ENCODE results near the gene FPR2. TPM values are rescaled to one million over a fixed set of nuclear protein-coding genes. Genes with fewer than 3 reads are reported as not detected.

FPR2 gene
- total RNA-seq (not detected), polyA plus RNA-seq (not detected), total RNA-seq (0 to 0.09 (median 0) reads per million in 6 experiments)

GRCh38 chr19:51760697-51761356, at the start of gene FPR2:
Gene FPR2 (plus strand): TSS chr19:51761180. CDS start chr19:51768659, 7,479 bp downstream.
- Mint-ChIP-seq H3K9me3 (peaks cover 0 to 19% (median 6%) of the 10 kb centered on the region in 9 donors), H3K4me3 (peak within 1 kb of the TSS in 1 of 10 donors; percentile 28)

GRCh38 chr19:51711702-51712101, 49.3 kb upstream of the FPR2 start:
- DNase-seq, result no peak
- no peak for ATAC-seq
- Mint-ChIP-seq H3K9me3 (peaks cover 0 to 15% (median 0%) of the 10 kb centered on the region in 9 donors), H3K27ac (no peak overlapping the region), H3K36me3 (peaks cover 3 to 8% (median 4%) of the 10 kb centered on the region in 3 donors), H3K4me3 (no peak overlapping the region), H3K4me1 (peaks cover 12 to 27% (median 14%) of the 10 kb centered on the region in 4 donors), H3K27me3 (peaks cover 4 to 17% (median 10%) of the 10 kb centered on the region in 5 donors)
- POLR2A ChIA-PET, result no interaction called here

More at GRCh38 chr19:51760697-51761356, at the start of gene FPR2:
- peaks cover 14 to 54% (median 35%) of the 10 kb centered on the region in 5 donors for H3K27me3 Mint-ChIP-seq
- no peaks in the 10 kb centered on the region for H3K4me1 Mint-ChIP-seq
- DNase-seq (no peak), ATAC-seq (no peak)
- POLR2A ChIA-PET, result no interaction called here
- H3K27ac Mint-ChIP-seq, result peak within 1 kb of the TSS in 1 of 10 donors; percentile 76
- peaks cover 0 to 11% (median 5%) of the 10 kb centered on the region in 3 donors for H3K36me3 Mint-ChIP-seq

- no peak for ATAC-seq
- Mint-ChIP-seq H3K27ac (no peak overlapping the region), H3K4me1 (peaks cover 12 to 25% (median 14%) of the 10 kb centered on the region in 4 donors), H3K4me3 (no peak overlapping the region), H3K9me3 (peaks cover 0 to 15% (median 0%) of the 10 kb centered on the region in 9 donors), H3K27me3 (peaks cover 4 to 21% (median 12%) of the 10 kb centered on the region in 5 donors), H3K36me3 (peaks cover 0 to 4% (median under 1%) of the 10 kb centered on the region in 3 donors)
- POLR2A ChIA-PET, result no interaction called here
- no peak for DNase-seq
Observed at GRCh38 chr19:51712461-51713081, 48.4 kb upstream of the FPR2 start.

GRCh38 chr19:51713319-51714285, 47.4 kb upstream of the FPR2 start:
- Mint-ChIP-seq H3K27me3 (peaks cover 7 to 30% (median 21%) of the 10 kb centered on the region in 5 donors), H3K4me3 (no peak overlapping the region), H3K9me3 (peaks cover 0 to 15% (median 0%) of the 10 kb centered on the region in 9 donors), H3K36me3 (peaks cover 0 to 5% (median 0%) of the 10 kb centered on the region in 3 donors), H3K27ac (no peak overlapping the region), H3K4me1 (peaks cover 6 to 21% (median 11%) of the 10 kb centered on the region in 4 donors)
- ATAC-seq (no peak), DNase-seq (peak in 1 of 10 donors; percentile 62)
- POLR2A ChIA-PET, result interaction anchor here (0.6 kb wide), 1 partner anchor 10 kb away, joined by 3 read pairs; no protein-coding TSS in a partner anchor

- peak overlapping the region in 1 of 10 donors; percentile 34 for H3K27ac Mint-ChIP-seq
- DNase-seq, result no peak
- H3K27me3 Mint-ChIP-seq, result peaks cover 11 to 41% (median 27%) of the 10 kb centered on the region in 5 donors
- no peak for ATAC-seq
- peaks cover 8 to 18% (median 11%) of the 10 kb centered on the region in 4 donors for H3K4me1 Mint-ChIP-seq
- POLR2A ChIA-PET, result interaction anchor here (0.7 kb wide), 1 partner anchor 21 kb away, joined by 4 read pairs; no protein-coding TSS in a partner anchor
- H3K4me3 Mint-ChIP-seq, result no peak overlapping the region
- peaks cover 0 to 9% (median 0%) of the 10 kb centered on the region in 3 donors for H3K36me3 Mint-ChIP-seq
- H3K9me3 Mint-ChIP-seq, result peaks cover 0 to 15% (median 0%) of the 10 kb centered on the region in 9 donors
Observed at GRCh38 chr19:51714848-51715247, 46.1 kb upstream of the FPR2 start.

GRCh38 chr19:51715850-51716249, 45.1 kb upstream of the FPR2 start:
- DNase-seq (no peak), ATAC-seq (no peak)
- Mint-ChIP-seq H3K27me3 (peaks cover 15 to 51% (median 34%) of the 10 kb centered on the region in 5 donors), H3K27ac (no peak overlapping the region), H3K9me3 (peaks cover 0 to 15% (median 0%) of the 10 kb centered on the region in 9 donors), H3K4me1 (peaks cover 5 to 14% (median 11%) of the 10 kb centered on the region in 4 donors), H3K4me3 (no peak overlapping the region), H3K36me3 (peaks cover 0 to 9% (median 0%) of the 10 kb centered on the region in 3 donors)
- POLR2A ChIA-PET, result no interaction called here

- Mint-ChIP-seq H3K27ac (no peak overlapping the region), H3K36me3 (peaks cover 0 to 4% (median 0%) of the 10 kb centered on the region in 3 donors), H3K4me3 (no peak overlapping the region), H3K9me3 (peaks cover 0 to 15% (median 0%) of the 10 kb centered on the region in 9 donors), H3K27me3 (peaks cover 16 to 61% (median 38%) of the 10 kb centered on the region in 5 donors), H3K4me1 (peaks cover 0 to 14% (median 9%) of the 10 kb centered on the region in 4 donors)
- DNase-seq (no peak), ATAC-seq (no peak)
- POLR2A ChIA-PET, result no interaction called here
Observed at GRCh38 chr19:51716925-51717324, 44.1 kb upstream of the FPR2 start.

GRCh38 chr19:51719251-51719988, 41.6 kb upstream of the FPR2 start:
- Mint-ChIP-seq H3K27me3 (peaks cover 24 to 78% (median 50%) of the 10 kb centered on the region in 5 donors), H3K9me3 (peaks cover 0 to 15% (median 2%) of the 10 kb centered on the region in 9 donors), H3K36me3 (peaks cover 0 to 4% (median 0%) of the 10 kb centered on the region in 3 donors), H3K4me3 (peak overlapping the region in 2 of 10 donors; percentile 39 to 56), H3K4me1 (peaks cover 0 to 13% (median 9%) of the 10 kb centered on the region in 4 donors), H3K27ac (no peak overlapping the region)
- POLR2A ChIA-PET, result no interaction called here
- no peak for ATAC-seq
- DNase-seq, result no peak

GRCh38 chr19:51721905-51722304, 39.1 kb upstream of the FPR2 start:
- peaks cover 28 to 83% (median 48%) of the 10 kb centered on the region in 5 donors for H3K27me3 Mint-ChIP-seq
- H3K27ac Mint-ChIP-seq, result no peak overlapping the region
- DNase-seq (no peak), ATAC-seq (no peak)
- H3K4me1 Mint-ChIP-seq, result peaks cover 0 to 8% (median 5%) of the 10 kb centered on the region in 4 donors
- H3K9me3 Mint-ChIP-seq, result peaks cover 0 to 3% (median 0%) of the 10 kb centered on the region in 9 donors
- H3K36me3 Mint-ChIP-seq, result peaks cover 0 to 4% (median 2%) of the 10 kb centered on the region in 3 donors
- H3K4me3 Mint-ChIP-seq, result no peak overlapping the region
- POLR2A ChIA-PET, result no interaction called here

GRCh38 chr19:51722492-51722891, 38.5 kb upstream of the FPR2 start:
- DNase-seq (no peak), ATAC-seq (no peak)
- peaks cover 0 to 10% (median 5%) of the 10 kb centered on the region in 4 donors for H3K4me1 Mint-ChIP-seq
- H3K27me3 Mint-ChIP-seq, result peaks cover 32 to 85% (median 53%) of the 10 kb centered on the region in 5 donors
- peaks cover 0 to 4% (median 2%) of the 10 kb centered on the region in 3 donors for H3K36me3 Mint-ChIP-seq
- no peak overlapping the region for H3K4me3 Mint-ChIP-seq
- H3K9me3 Mint-ChIP-seq, result peaks cover 0 to 3% (median 0%) of the 10 kb centered on the region in 9 donors
- H3K27ac Mint-ChIP-seq, result no peak overlapping the region
- POLR2A ChIA-PET, result no interaction called here

GRCh38 chr19:51724543-51724942, 36.4 kb upstream of the FPR2 start:
- Mint-ChIP-seq H3K9me3 (peaks cover 0 to 12% (median 2%) of the 10 kb centered on the region in 9 donors), H3K27ac (no peak overlapping the region), H3K27me3 (peaks cover 31 to 86% (median 62%) of the 10 kb centered on the region in 5 donors), H3K36me3 (peaks cover 4 to 5% (median 5%) of the 10 kb centered on the region in 3 donors), H3K4me3 (no peak overlapping the region), H3K4me1 (peaks cover 0 to 14% (median 4%) of the 10 kb centered on the region in 4 donors)
- ATAC-seq (no peak), DNase-seq (no peak)
- POLR2A ChIA-PET, result no interaction called here
